B cell (primary cell): ENCODE measurements around the gene FMR1. TPM values are rescaled to one million over a fixed set of nuclear protein-coding genes. Genes with fewer than 3 reads are reported as not detected.

Experiments
- ATAC-seq: fragments of 200-7000 bp; cut with Tn5 transposase; one replicate; pipeline ENCODE4 v1.10.0; 2021; ENCODE audit warnings: low read depth, mild to moderate bottlenecking, moderate number of reproducible peaks, moderate library complexity
- CTCF ChIA-PET: fragments of 350-600 bp; sonication (Branson Sonifier 250); formaldehyde crosslinking; loops from one replicate; lab custom pipeline; 2021; ENCODE audit warnings: antibody characterized with exemption, inconsistent platforms; lab: Charles Lee
- POLR2A ChIA-PET: fragments of 350-600 bp; sonication (Branson Sonifier 250); formaldehyde crosslinking; loops from one replicate; lab custom pipeline; 2021; ENCODE audit warnings: antibody characterized with exemption; lab: Charles Lee
- DNase-seq: peaks from one replicate; pipeline ENCODE4 v3.0.0; 2013
- H2AFZ ChIP-seq: 2 replicates; pipeline ENCODE4 v1.6.1; 2012; ENCODE audit warnings: mild to moderate bottlenecking, low read depth, low read length; ENCODE audit not compliant: insufficient read depth, poor library complexity, severe bottlenecking
- H3K27ac ChIP-seq, 2 donors: 1 replicate in 1 of 2; 2 replicates in 1 of 2; pipeline ENCODE4 v1.5.1; 2012 to 2013; ENCODE audit warnings: low read length in 2 of 2, mild to moderate bottlenecking in 2 of 2, moderate library complexity in 1 of 2
- H3K27me3 ChIP-seq, 4 experiments: fragments of 200-600 bp in 1 of 4; sonication (generic) in 1 of 4; replicated peaks in 1 of 4; 1 replicate in 2 of 4; 2 replicates in 2 of 4; pipeline versions ENCODE4 v1.6.1 to v1.7.0; 2013 to 2016; ENCODE audit warnings: low read length in 3 of 4, mild to moderate bottlenecking in 2 of 4, mixed read lengths in 1 of 4, moderate library complexity in 1 of 4; ENCODE audit not compliant: insufficient read depth in 4 of 4, control insufficient read depth in 3 of 4; ENCODE audit errors: control extremely low read depth in 1 of 4
- H3K36me3 ChIP-seq, 2 experiments: replicated peaks in 1 of 2; 1 replicate in 1 of 2; 2 replicates in 1 of 2; pipeline versions ENCODE4 v1.6.1 to v1.7.1; 2013; ENCODE audit warnings: low read length in 1 of 2; ENCODE audit not compliant: insufficient read depth in 2 of 2, control insufficient read depth in 1 of 2; ENCODE audit errors: control extremely low read depth in 1 of 2, extremely low read depth in 1 of 2
- H3K4me1 ChIP-seq, 2 donors: fragments of 200-600 bp in 1 of 2; sonication (generic) in 1 of 2; 1 replicate in 1 of 2; 2 replicates in 1 of 2; pipeline versions ENCODE4 v1.5.1 to v1.6.1; 2013 to 2017; ENCODE audit warnings: low read length in 2 of 2; ENCODE audit not compliant: control insufficient read depth in 2 of 2, insufficient read depth in 2 of 2
- H3K4me2 ChIP-seq: replicated peaks from 2 replicates; pipeline ENCODE3; 2012; ENCODE audit warnings: mild to moderate bottlenecking, low read depth, low read length; ENCODE audit not compliant: poor library complexity, severe bottlenecking
- H3K4me3 ChIP-seq, 5 experiments: fragments of 200-600 bp in 1 of 5; sonication (generic) in 1 of 5; 1 replicate in 3 of 5; 2 replicates in 2 of 5; pipeline versions ENCODE4 v1.5.1 to v1.7.0; 2011 to 2016; ENCODE audit warnings: low read length in 4 of 5, mild to moderate bottlenecking in 4 of 5, low read depth in 2 of 5, control low read depth in 1 of 5, moderate library complexity in 1 of 5; ENCODE audit not compliant: insufficient read depth in 1 of 5; ENCODE audit errors: control extremely low read depth in 1 of 5, extremely low read depth in 1 of 5
- H3K79me2 ChIP-seq: fragments of 200-600 bp; sonication (generic); one replicate; pipeline ENCODE4 v1.6.0; 2016; ENCODE audit warnings: low read length; ENCODE audit not compliant: control insufficient read depth, insufficient read depth
- H3K9ac ChIP-seq: fragments of 200-600 bp; sonication (generic); 2 replicates; pipeline ENCODE4 v1.6.1; 2017; ENCODE audit warnings: mild to moderate bottlenecking, low read length, moderate library complexity
- H3K9me3 ChIP-seq, 3 donors: one replicate each; pipeline versions ENCODE4 v1.6.1 to v1.7.1; 2013; ENCODE audit warnings: low read length in 2 of 3; ENCODE audit not compliant: control insufficient read depth in 2 of 3, insufficient read depth in 1 of 3; ENCODE audit errors: control extremely low read depth in 1 of 3
- H4K20me1 ChIP-seq: 2 replicates; pipeline ENCODE4 v1.6.0; 2012; ENCODE audit warnings: mild to moderate bottlenecking, low read length; ENCODE audit not compliant: insufficient read depth, control insufficient read depth, poor library complexity, severe bottlenecking
- H3K27ac Mint-ChIP-seq: one replicate; pipeline ENCODE4 v1.8.0; 2021; ENCODE audit warnings: mixed read lengths
- H3K27me3 Mint-ChIP-seq: one replicate; pipeline ENCODE4 v1.8.0; 2021; ENCODE audit warnings: mixed read lengths
- H3K4me1 Mint-ChIP-seq: one replicate; pipeline ENCODE4 v1.8.0; 2021; ENCODE audit warnings: mixed read lengths
- H3K4me3 Mint-ChIP-seq: one replicate; pipeline ENCODE4 v1.8.0; 2021; ENCODE audit warnings: mixed read lengths
- H3K9me3 Mint-ChIP-seq: one replicate; pipeline ENCODE4 v1.8.0; 2022; ENCODE audit warnings: mixed read lengths; ENCODE audit not compliant: insufficient read depth
- EZH2 ChIP-seq: IDR thresholded peaks from 2 replicates; pipeline ENCODE4 v1.6.1; 2012; ENCODE audit warnings: borderline replicate concordance, low read depth, mild to moderate bottlenecking, moderate library complexity, low read length; ENCODE audit not compliant: insufficient read depth, poor library complexity, severe bottlenecking
- WGBS: methylation state at CpG from one replicate; pipeline ENCODE4 v1.1.5; 2013; ENCODE audit warnings: missing lambda C conversion rate; ENCODE audit not compliant: insufficient coverage; 5-methylcytosine and 5-hydroxymethylcytosine counted together
- intact Hi-C: fragments of 100-400 bp; cut with micrococcal nuclease; formaldehyde crosslinking; loops from one replicate; pipeline ENCODE4 v1.10.0; 2022
- polyA plus RNA-seq: library from polyadenylated mRNA; depleted of rRNA; stranded (reverse); fragments of >200 nt; gene quantifications from 2 replicates; pipeline ENCODE4 v1.2.3, GENCODE V29; 2012
- total RNA-seq, 2 donors: library from RNA; stranded (reverse); fragments of 120-200 nt in 1 of 2; gene quantifications; 1 replicate in 1 of 2; 2 replicates in 1 of 2; pipeline versions ENCODE4 v1.2.3 to v1.2.4, GENCODE V29; 2013 to 2022
- TF ChIP-seq, protein P1 (sequence below): fragments of 200-600 bp; IDR thresholded peaks from one replicate; pipeline ENCODE4 v1.8.0; 2022; ENCODE audit warnings: antibody characterized with exemption, mild to moderate bottlenecking

FMR1 gene
- total and polyA plus RNA-seq, 2 donors (not counting 1 experiment from before 2014, with no cell fraction given), result 19.1 to 92.7 TPM

GRCh38 chrX:147890756-147891155 is 21.0 kb upstream of the FMR1 start:
- Histone ChIP-seq H2AFZ (no peak overlapping the region), H3K9me3 (no peaks in the 10 kb centered on the region), H3K4me1 (no peaks in the 10 kb centered on the region), H3K36me3 (no peaks in the 10 kb centered on the region), H4K20me1 (no peaks in the 10 kb centered on the region), H3K4me3 (no peak overlapping the region), H3K9ac (no peak overlapping the region), H3K79me2 (no peaks in the 10 kb centered on the region), H3K27ac (no peak overlapping the region), H3K4me2 (no peak overlapping the region), H3K27me3 (no peaks in the 10 kb centered on the region)
- no peak for ATAC-seq
- no peaks in the 10 kb centered on the region for H3K4me1 Mint-ChIP-seq
- intact Hi-C loops, result no loop called here
- no peak overlapping the region for H3K4me3 Mint-ChIP-seq
- TF ChIP-seq EZH2, result no peak
- TF ChIP-seq, protein P1, sequence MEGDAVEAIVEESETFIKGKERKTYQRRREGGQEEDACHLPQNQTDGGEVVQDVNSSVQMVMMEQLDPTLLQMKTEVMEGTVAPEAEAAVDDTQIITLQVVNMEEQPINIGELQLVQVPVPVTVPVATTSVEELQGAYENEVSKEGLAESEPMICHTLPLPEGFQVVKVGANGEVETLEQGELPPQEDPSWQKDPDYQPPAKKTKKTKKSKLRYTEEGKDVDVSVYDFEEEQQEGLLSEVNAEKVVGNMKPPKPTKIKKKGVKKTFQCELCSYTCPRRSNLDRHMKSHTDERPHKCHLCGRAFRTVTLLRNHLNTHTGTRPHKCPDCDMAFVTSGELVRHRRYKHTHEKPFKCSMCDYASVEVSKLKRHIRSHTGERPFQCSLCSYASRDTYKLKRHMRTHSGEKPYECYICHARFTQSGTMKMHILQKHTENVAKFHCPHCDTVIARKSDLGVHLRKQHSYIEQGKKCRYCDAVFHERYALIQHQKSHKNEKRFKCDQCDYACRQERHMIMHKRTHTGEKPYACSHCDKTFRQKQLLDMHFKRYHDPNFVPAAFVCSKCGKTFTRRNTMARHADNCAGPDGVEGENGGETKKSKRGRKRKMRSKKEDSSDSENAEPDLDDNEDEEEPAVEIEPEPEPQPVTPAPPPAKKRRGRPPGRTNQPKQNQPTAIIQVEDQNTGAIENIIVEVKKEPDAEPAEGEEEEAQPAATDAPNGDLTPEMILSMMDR, result no peak
- ChIA-PET CTCF (no interaction called here), POLR2A (no interaction called here)
- WGBS, result no CpG with 5 or more reads among the region's 1 CpG
- H3K27me3 Mint-ChIP-seq, result no peaks in the 10 kb centered on the region
- H3K27ac Mint-ChIP-seq, result no peak overlapping the region
- H3K9me3 Mint-ChIP-seq, result no peaks in the 10 kb centered on the region
- DNase-seq, result no peak

- WGBS, result no CpG with 5 or more reads among the region's 1 CpG
- Mint-ChIP-seq H3K27ac (no peak overlapping the region), H3K4me3 (no peak overlapping the region), H3K4me1 (peaks cover 2% of the 10 kb centered on the region), H3K27me3 (no peaks in the 10 kb centered on the region), H3K9me3 (no peaks in the 10 kb centered on the region)
- DNase-seq (no peak), ATAC-seq (no peak)
- Histone ChIP-seq H3K27me3 (no peaks in the 10 kb centered on the region), H3K4me2 (no peak overlapping the region), H3K9ac (no peak overlapping the region), H3K4me1 (no peaks in the 10 kb centered on the region), H4K20me1 (no peaks in the 10 kb centered on the region), H3K36me3 (no peaks in the 10 kb centered on the region), H3K4me3 (no peak overlapping the region), H3K9me3 (peaks cover 0 to under 1% (median 0%) of the 10 kb centered on the region in 3 donors), H3K27ac (no peak overlapping the region), H2AFZ (no peak overlapping the region), H3K79me2 (no peaks in the 10 kb centered on the region)
- intact Hi-C loops, result no loop called here
- ChIA-PET POLR2A (no interaction called here), CTCF (no interaction called here)
- TF ChIP-seq EZH2, result no peak
- TF ChIP-seq, protein P1, result no peak
Measured at GRCh38 chrX:147891896-147892295, 19.8 kb upstream of the FMR1 start.
